ENCODE results near the gene SLC8A3.
A peak's percentile ranks its signal among the peaks of the same experiment; 100 is the strongest.

The SLC8A3 gene

GRCh38 chr14:70032016-70032415 is 156.7 kb downstream of the SLC8A3 start:
- Histone ChIP-seq H3K27me3 (peaks cover 13% of the 10 kb centered on the region), H3K36me3 (no peaks in the 10 kb centered on the region), H3K4me1 (no peaks in the 10 kb centered on the region), H3K9me3 (no peaks in the 10 kb centered on the region), H3K4me3 (ENCODE audit: low read depth, low read length) (no peak overlapping the region)
- no peak for DNase-seq
- TF ChIP-seq CTCF (IDR thresholded peaks at IDR 0.05; ENCODE audit: low read depth, low read length): no peak

GRCh38 chr14:70029296-70030132 is 159.2 kb downstream of the SLC8A3 start:
- Histone ChIP-seq H3K36me3 (no peaks in the 10 kb centered on the region), H3K9me3 (no peaks in the 10 kb centered on the region), H3K4me1 (no peaks in the 10 kb centered on the region), H3K27me3 (peaks cover 13% of the 10 kb centered on the region), H3K4me3 (ENCODE audit: low read depth, low read length) (no peak overlapping the region)
- no peak for DNase-seq
- no peak for TF ChIP-seq CTCF (IDR thresholded peaks at IDR 0.05; ENCODE audit: low read depth, low read length)

GRCh38 chr14:70027785-70028428 is 160.8 kb downstream of the SLC8A3 start:
- Histone ChIP-seq H3K4me3 (ENCODE audit: low read depth, low read length) (no peak overlapping the region), H3K9me3 (no peaks in the 10 kb centered on the region), H3K27me3 (peaks cover 13% of the 10 kb centered on the region), H3K4me1 (no peaks in the 10 kb centered on the region), H3K36me3 (no peaks in the 10 kb centered on the region)
- TF ChIP-seq CTCF (IDR thresholded peaks at IDR 0.05; ENCODE audit: low read depth, low read length): peak; percentile 91
- peak; percentile 83 for DNase-seq

GRCh38 chr14:70023871-70024270 is 164.9 kb downstream of the SLC8A3 start:
- no peak for TF ChIP-seq CTCF (IDR thresholded peaks at IDR 0.05; ENCODE audit: low read depth, low read length)

GRCh38 chr14:70022771-70023445 is 165.8 kb downstream of the SLC8A3 start:
- H3K4me1 ChIP-seq: no peaks in the 10 kb centered on the region
- no peaks in the 10 kb centered on the region for H3K36me3 ChIP-seq
- DNase-seq: no peak
- H3K27me3 ChIP-seq: peaks cover 6% of the 10 kb centered on the region
- no peak for TF ChIP-seq CTCF (IDR thresholded peaks at IDR 0.05; ENCODE audit: low read depth, low read length)
- no peaks in the 10 kb centered on the region for H3K9me3 ChIP-seq
- no peak overlapping the region for H3K4me3 ChIP-seq (ENCODE audit: low read depth, low read length)

More at GRCh38 chr14:70023871-70024270, 164.9 kb downstream of the SLC8A3 start:
- DNase-seq: no peak
- H3K36me3 ChIP-seq: no peaks in the 10 kb centered on the region
- no peak overlapping the region for H3K4me3 ChIP-seq (ENCODE audit: low read depth, low read length)
- H3K9me3 ChIP-seq: no peaks in the 10 kb centered on the region
- no peaks in the 10 kb centered on the region for H3K4me1 ChIP-seq
- peaks cover 9% of the 10 kb centered on the region for H3K27me3 ChIP-seq
